IPS-11a (cell line): ENCODE measurements around the gene MMP3.

ENCODE experiments used
- H3K4me3 ChIP-seq: one replicate; pipeline ENCODE4 v1.5.1; 2013; ENCODE audit warnings: low read depth, low read length, control low read depth

The MMP3 gene

DNA sequence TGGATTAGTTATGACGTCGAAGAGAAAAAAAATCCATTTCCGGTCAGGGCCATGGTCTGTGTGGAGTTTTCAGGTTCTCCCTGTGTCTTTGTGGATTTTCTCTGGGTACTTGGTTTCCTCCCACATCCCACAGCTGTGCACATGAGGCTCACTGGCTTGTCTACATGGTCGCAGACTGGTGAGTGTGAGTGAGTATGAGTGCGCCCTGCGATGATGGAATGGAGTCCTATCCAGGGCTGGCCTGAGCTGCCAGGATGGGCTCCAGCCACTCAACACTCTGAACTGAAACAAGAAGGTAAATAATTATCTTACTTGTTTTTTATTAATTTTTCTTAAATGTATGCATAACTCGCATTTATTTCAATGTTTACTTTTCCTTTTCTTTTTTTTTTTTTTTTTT is 10.8 kb downstream of the MMP3 start:
- H3K4me3 ChIP-seq, result no peak overlapping the region

DNA sequence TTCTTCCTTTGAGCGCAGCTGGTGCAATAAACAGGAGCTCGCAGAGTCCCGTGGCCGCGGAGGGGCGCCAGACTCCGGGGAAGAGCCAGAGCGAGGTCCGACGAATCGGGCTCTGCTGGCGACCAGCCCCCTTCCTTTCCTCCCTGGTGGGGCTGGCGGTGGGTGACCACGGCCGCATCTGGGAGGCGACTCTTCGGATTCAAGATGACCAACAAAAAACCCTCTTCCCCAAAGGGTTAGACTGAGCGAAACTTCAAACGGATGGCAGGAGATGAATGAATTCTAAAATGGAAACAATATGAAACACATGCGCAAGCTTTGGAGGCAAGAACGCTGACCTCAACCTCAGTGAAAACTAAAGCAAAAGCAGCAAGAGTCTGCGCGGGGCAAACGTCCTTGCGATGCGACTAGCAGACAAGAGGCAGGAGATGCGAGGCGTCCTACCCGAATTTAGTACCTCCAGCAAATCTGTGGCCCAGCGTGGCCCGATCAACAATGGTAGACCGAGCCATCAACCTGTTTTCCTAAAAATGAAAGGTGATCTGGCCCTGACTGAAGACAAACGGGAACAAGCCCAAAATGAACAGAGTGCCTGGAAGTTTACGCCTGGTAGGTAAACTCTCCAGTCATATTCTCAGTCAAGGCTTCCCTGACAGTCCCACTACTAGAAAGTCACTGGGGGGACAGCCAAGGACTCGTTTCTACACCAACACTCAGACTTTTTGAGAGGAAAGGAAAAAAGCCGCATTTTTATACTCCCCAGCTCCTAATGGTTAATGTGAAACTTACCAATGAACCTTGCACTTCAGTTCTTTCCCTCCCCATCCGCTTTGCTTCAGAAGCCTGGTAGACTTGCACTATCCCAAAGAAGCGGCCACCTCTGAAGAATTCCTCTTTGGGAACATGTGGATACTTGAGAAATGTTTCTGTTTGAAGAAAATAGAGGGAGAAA is 11.6 kb downstream of the MMP3 start:
- H3K4me3 ChIP-seq, result no peak overlapping the region

GRCh38 chr11:102831128-102831488 is 12.3 kb downstream of the MMP3 start:
- H3K4me3 ChIP-seq, result no peak overlapping the region

DNA sequence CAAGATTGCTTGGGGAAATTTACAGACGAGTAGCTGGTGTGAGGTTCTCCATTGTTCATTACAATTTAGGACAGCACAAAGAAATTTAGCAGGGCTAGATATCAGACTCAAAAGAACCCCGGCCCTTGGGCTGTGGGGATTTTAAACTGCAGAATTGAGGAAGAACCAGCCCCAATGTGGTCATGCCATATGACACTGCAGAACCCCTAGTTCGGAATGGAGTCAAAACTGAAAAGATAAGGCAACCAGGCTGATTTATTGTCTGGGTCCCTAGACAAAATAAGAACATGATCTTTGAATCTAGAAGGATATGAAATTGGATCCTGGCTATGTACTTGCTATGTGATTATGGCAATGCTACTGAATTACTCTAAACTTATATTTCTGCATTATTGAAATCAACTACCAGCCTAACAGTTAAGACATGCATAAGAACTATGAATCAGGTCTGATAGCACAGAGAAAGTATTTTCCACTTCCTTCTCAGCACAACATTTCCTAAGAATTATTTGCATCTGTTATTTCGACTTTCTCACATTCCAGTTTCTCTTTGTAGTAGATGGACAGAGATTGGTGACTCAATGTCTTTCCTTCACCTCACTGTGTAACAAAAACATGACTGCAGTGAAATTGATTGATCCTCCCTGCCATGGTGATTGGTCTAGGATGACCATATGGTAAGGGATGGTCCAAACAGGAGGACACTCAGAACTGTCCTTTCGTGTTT is 13.2 kb downstream of the MMP3 start:
- H3K4me3 ChIP-seq, result no peak overlapping the region

DNA sequence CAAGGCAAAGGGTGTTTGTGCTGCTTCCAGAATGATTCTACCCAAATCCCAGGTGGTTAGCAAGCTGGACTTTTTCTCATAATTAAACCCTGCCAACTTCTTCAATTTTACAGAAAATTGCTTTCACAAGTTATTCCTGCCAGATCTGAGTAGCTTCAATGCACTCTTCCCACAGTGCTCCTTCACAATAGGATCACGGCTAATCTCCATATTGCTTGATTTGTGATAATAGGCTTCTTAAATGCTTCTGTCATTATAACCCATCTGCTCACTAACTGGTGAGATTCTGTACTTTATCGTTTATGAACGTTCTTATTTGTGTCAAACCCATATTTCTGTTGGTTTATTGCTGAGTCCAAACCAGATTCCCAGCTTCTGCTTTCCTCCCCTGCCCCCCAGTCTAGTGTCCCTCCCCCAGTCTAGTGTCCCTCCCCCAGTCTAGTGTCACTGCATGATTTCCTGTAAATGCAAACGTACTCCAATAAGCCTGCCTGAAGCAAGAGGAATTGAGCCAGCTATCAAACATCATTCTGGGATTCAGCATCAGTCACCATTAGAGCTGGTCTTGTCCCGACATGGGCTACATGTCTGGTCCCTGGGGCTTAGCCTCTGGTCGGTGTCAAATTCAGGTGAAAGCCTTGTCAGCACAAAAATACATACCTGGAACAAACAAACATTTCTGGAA is 14.0 kb downstream of the MMP3 start:
- H3K4me3 ChIP-seq, result no peak overlapping the region

- no peak overlapping the region for H3K4me3 ChIP-seq
These were observed 18.9 kb downstream of the MMP3 start for GRCh38 chr11:102824556-102824955.

DNA sequence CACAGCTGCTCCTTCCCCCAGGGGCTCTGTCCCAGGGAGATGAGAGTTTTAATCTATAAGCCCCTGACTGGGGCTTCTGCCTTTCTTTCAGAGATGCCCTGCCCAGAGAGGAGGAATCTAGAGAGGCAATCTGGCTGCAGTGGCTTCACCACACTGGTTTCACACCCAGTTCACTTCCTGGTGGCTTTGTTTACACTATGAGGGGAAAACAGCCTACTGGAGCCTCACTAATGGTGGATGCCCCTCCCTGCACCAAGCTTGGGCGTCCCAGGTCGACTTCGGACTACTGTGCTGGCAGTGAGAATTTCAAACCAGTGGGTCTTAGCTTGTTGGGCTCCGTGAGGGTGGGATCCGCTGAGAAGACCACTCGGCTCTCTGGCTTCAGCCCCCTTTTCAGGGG is 23.9 kb downstream of the MMP3 start:
- H3K4me3 ChIP-seq, result no peak overlapping the region

- no peak overlapping the region for H3K4me3 ChIP-seq
These were observed 29.9 kb downstream of the MMP3 start for GRCh38 chr11:102813484-102813883.

DNA sequence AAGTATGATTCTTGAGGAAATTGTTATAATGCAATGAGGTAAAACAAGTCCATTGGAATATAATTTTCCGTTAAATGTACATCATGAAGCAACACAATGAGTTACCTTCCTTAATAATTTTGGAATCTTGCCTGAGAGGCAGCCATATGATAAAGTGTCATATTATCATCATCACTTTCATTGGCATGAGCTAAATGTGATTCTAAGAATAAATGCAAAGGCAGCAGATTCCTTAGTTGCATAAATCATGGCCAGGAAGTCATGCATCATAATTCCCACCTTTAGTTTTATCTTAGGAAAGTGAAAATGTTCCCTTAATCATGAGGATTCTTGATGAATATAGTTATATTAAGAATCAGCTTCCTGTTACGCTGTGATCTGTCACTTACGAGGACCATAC is 31.2 kb downstream of the MMP3 start:
- H3K4me3 ChIP-seq, result no peak overlapping the region

GRCh38 chr11:102810950-102811660 is 32.3 kb downstream of the MMP3 start:
- H3K4me3 ChIP-seq, result no peak overlapping the region

GRCh38 chr11:102809971-102810370 is 33.4 kb downstream of the MMP3 start:
- H3K4me3 ChIP-seq, result no peak overlapping the region

- H3K4me3 ChIP-seq, result no peak overlapping the region
These were observed 35.5 kb downstream of the MMP3 start for GRCh38 chr11:102807921-102808320.

GRCh38 chr11:102806296-102806695 is 37.1 kb downstream of the MMP3 start:
- no peak overlapping the region for H3K4me3 ChIP-seq

DNA sequence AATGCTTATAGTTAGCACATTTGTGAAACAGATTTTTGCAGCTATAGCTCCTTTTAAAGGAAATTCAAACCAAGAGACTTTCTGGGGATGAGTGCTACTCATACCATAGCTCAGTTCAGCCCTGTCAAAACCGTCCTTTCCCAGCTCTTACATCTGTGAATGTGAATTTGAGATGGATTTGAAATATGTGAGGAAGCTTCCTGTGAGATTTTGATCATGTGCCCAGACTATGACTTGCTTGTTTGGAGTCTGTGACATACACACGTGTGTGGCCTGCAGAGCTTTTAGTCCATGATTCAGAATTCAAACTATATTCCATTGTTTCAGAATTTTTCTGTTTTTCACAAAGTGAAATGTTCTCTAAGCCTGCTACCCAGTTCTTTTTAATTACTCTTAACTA is 41.1 kb downstream of the MMP3 start:
- H3K4me3 ChIP-seq, result no peak overlapping the region

DNA sequence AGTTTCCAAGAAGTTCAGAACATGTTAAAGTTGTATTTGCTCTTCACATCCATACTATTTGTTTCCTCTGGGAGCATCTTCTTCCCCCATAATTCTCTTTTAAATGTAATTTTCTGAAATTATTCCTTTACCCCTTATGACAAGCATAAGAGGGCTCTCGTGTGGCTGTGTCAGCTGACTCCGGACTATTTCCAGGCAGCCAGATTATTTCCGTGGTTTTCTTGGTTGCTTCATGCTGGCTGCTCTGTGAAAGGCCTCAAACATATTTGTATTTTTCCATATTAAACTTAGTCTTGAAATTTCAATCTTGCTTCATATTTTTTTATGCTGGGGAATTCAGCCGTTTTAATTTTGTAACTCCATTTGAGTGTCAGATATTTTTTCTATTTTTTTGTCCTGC is 42.6 kb downstream of the MMP3 start:
- H3K4me3 ChIP-seq, result no peak overlapping the region

GRCh38 chr11:102799681-102800340 is 43.6 kb downstream of the MMP3 start:
- H3K4me3 ChIP-seq, result no peak overlapping the region

- H3K4me3 ChIP-seq, result no peak within 1 kb of the TSS
These were observed 45.2 kb downstream of the MMP3 start, which contains the start of gene MMP1 for GRCh38 chr11:102798012-102798746. Gene MMP1, minus strand, starts transcription at chr11:102798160. Its CDS starts 68 bp downstream, at chr11:102798092.

GRCh38 chr11:102794382-102794781 is 49.0 kb downstream of the MMP3 start:
- no peak overlapping the region for H3K4me3 ChIP-seq

DNA sequence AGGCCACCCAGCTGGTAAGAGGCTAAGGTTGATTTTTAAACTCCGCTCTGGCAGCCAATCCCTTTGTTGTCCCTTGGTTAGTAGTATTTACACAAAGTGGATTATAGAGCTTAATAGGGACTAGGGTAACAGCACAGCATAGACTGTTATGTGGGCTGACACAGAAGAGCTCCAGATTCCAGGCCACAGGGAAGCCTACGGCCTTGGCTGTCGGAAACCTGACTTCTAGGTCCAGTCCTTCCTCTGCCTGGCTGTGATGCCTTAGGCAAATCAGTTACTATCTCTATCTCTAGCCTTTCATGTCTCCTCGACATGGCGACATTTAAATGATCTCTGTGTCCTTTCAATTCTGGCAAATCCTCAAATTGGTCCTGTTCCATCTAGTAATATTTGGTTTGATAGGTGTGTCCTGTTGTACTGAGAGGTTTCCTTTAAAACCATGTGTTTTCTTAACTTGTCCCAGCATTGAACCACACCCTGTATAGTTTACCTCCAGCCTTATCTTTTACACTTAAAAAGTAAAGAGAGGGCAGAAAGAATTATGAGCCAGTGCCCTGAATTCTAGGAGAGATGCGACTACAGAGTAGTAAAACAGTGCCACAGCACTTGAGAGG is 49.6 kb downstream of the MMP3 start:
- no peak overlapping the region for H3K4me3 ChIP-seq
